HG02973 (cell line): ENCODE data around the gene GPN1.
A peak's percentile ranks its signal among the peaks of the same experiment; 100 is the strongest.
"Not testable (repeated sequence)": the region's sequence is repeated elsewhere in the genome, so short reads cannot be mapped to it uniquely, and the experiment has no call there.

Source experiments
- ATAC-seq: cut with Tn5 transposase; IDR thresholded peaks from one replicate; pipeline ENCODE4 v1.9.1; 2021; ENCODE audit warnings: moderate library complexity; ENCODE audit not compliant: unreplicated experiment

GPN1 gene

DNA sequence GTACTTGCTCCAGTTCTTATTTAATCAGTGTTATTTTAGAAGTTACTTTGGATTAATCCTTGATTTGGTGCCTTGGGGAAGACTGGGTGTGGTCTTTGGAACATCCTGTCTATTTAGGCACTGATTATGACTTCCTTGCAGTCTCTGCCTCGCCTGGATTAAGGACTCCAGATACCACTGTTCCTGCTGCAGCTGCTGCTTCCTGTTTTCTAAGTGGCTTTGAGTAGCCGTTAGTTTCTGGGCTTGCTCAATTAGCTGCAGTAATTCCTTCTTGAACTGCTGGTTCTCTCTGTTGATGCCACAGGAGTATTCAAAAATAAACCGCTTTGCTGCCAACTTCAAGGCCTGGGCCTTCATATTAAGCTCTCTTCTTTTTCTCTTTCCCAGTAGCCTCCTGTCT, 1.9 kb upstream of the GPN1 start:
- not testable (repeated sequence) for ATAC-seq

DNA sequence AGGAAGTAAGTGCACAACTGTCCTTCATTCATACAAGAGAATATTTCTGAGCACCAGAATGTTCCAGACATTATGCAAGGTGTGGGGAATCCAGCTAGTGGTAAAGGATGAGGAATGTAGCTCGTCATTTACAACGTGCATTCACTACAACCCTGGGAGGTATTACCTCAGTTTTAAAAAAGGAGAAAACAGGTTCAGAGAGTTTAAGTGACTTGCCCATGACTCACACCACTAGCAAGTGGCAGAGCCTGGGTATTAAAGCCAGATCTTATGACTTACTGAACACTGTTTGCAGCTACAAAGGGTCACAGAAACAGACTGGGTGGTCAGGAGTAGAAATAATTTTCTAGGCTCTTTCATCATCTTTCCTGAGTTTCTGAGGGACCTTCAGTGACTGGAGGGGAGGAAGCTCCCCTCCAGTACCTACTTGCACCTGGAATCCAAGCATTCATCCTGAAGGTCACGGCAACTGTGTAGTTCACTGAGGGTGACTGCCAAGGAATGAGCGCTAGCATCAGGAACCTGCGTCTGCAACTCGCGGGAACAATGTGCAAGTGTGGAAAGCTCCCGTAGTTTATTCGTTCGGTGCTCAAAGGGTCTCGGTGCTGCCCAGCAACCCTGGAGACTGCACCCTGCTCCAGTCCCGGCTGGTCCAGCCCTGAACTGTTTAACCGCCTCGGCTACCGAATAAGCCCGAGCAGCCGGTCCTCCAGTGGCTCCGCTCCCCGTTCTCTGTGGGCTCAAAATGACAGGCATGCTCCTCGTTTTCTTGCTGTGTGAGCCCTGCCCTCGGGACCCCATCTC, 685 bp upstream of the GPN1 start:
- peak; percentile 6 for ATAC-seq

DNA sequence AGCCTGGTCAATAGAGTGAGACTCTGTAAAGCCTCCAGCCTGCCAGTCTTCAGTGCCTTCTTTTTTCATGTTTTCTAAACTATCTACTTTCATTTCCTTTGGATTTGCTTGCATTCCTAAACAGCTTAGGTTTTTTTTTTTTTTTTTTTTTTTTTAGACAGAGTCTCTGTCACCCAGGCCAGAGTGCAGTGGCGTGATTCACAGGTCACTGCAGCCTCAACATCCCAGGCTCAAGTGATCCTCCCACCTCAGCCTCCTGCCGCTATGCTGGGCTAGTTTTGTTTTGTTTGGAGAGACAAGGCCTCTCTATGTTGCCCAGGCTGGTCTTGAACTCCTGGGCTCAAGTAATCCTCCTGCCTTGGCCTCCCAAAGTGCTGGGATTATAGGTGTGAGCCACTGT, 1.4 kb downstream of the GPN1 start:
- ATAC-seq, result not testable (repeated sequence)

DNA sequence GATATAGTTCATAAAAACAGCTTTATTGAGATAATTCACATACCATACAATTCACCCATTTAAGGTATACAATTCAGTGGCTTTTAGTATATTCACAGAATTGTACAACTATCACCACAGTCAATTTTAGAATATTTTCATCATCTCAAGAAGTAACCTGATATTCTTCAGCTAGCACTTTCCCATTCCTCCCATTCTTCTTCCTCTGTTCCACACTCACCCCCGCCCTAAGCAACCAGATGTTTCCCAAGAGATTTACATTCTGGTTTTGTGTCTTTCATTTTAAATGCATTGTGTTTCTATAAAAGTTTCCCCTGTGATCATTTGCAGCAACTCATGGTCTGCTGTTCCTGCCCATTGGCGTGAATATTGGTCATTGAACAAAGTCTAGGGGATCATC, 5.4 kb downstream of the GPN1 start:
- ATAC-seq, result no peak

DNA sequence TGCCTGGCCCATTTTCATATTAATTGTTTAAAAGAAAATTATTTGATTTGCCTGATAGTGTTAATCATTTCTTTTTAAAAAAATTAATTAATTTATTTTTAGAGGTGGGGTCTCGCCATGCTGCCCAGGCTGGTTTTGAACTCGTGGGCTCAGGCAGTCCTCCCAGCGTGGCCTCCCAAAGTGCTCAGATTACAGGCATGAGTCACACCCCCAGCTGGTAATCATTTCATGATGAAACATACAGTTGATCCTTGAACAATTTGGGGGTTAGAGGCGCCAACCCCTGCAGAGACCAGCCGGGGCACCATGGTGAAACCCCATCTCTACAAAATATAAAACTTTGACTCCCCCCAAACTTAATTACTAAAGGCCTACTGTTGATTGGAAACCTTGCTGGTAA, 7.9 kb downstream of the GPN1 start:
- no peak for ATAC-seq

GRCh38 chr2:27638037-27638637, 9.3 kb downstream of the GPN1 start:
- ATAC-seq, result no peak

DNA sequence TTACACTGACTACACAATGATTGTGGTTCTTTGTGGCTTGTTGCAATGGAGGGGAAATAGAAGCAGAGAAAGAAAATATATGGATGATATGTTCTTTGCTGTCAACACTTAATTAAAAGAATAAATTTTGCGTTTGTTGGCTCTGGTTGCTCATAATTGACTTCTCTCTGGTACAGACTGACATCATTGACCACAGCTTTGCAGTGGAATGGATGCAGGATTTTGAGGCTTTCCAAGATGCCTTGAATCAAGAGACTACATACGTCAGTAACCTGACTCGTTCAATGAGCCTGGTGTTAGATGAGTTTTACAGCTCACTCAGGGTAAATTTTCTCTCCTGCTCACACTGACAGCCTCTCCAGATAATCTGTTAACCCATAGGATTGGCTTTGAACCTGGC, 9.9 kb downstream of the GPN1 start:
- no peak for ATAC-seq

- ATAC-seq, result no peak
Measured at GRCh38 chr2:27640722-27641245, 11.9 kb downstream of the GPN1 start.

- ATAC-seq, result no peak
Measured at GRCh38 chr2:27645197-27645596, 16.3 kb downstream of the GPN1 start.

DNA sequence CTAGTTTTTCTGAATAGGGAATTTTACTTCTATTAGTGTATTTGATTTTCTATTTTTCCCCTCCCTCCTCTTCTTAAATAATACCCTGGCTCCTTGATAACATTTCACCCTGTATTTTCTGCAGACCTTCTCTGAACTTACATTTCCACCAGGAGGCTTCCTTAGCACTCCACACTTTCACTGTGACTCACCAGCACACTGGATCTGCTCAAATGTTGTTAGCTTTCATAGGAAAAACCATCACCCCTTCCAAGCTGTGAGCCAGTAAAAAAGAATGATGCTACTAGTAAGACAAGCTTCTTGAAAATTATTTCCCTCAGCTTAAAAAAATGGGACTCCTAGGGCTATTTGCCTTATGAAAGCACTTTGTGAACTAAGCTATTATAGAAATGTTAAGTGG, 18.4 kb downstream of the GPN1 start:
- no peak for ATAC-seq

GRCh38 chr2:27647737-27648136, 18.9 kb downstream of the GPN1 start:
- no peak for ATAC-seq

GRCh38 chr2:27651056-27651455, 22.2 kb downstream of the GPN1 start:
- ATAC-seq, result no peak

- no peak for ATAC-seq
Measured at GRCh38 chr2:27652341-27652740, 23.5 kb downstream of the GPN1 start.

DNA sequence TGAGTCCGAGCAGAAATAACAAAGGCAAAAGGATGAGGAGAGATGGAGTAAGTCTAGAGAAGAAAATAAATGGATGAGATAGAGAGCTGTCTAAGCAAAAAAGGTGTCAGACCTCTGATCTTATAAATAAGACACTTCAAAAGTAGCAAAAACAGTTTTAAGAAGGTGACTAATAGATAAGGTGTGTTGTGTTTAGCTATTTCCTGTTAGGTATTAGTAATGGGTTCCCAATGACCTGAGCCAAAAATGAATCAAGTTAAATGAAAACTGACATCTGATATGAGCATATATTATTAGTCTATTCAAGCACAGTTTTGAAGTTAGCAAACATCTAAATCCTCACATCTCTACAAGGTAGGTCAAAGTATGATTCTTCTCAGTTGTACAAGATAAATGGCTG, 23.9 kb downstream of the GPN1 start:
- ATAC-seq, result no peak

GRCh38 chr2:27653397-27653796, 24.5 kb downstream of the GPN1 start:
- no peak for ATAC-seq

DNA sequence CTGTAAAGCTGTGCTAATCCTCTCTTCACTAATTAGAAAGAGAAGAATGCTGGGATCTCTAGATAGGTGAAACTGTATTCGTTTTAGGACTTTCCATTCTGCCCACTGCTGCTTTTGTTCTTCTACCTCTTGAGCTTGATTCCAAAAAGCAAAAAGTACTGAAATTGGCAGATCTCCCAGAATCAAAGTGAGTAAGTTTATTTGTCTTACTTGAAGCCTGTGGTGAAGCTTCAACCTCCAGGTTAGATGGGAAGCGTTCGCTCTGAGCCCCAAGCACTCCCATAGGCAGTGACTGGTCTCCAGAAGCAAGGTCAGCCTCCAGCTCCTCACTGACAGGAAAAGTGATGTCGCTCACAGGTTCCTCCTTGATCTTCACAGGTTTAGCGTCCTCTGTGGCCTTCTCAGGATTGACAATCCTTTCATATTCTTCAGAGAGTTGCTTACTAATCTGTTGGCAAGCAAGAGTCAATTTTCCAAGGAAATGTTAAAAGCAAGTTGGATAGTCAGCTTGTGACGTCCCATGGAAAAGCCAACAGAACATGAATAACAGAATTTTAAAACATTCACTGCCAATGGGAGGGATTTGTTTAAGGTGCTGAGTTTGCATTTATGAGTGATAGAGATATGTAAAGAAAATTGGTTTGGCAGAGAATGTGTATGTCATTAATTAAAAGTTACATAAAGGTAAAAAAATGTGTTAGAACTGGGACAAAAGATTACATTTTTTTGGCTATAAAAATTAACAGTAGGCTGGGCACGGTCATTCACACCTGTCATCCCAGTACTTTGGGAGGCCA, 26.5 kb downstream of the GPN1 start:
- ATAC-seq, result no peak

DNA sequence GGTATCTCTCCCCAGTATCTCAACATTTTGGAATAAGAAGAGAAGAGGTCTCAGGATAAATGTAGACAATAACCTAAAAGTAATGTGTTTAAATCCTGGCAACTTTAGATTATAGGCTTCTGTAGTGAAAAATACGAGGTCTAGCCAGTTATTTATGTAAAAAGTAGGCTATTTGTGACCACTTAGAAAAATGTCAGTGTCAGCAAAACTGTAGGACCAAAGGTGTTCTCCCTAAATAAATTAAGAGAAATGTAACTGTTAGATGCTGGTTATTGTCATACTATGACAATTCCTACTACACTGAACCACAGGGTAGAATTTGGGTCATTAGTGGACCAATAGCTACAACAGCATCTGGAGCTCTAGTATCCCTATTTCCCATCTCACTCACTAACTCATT, 32.5 kb downstream of the GPN1 start:
- no peak for ATAC-seq

DNA sequence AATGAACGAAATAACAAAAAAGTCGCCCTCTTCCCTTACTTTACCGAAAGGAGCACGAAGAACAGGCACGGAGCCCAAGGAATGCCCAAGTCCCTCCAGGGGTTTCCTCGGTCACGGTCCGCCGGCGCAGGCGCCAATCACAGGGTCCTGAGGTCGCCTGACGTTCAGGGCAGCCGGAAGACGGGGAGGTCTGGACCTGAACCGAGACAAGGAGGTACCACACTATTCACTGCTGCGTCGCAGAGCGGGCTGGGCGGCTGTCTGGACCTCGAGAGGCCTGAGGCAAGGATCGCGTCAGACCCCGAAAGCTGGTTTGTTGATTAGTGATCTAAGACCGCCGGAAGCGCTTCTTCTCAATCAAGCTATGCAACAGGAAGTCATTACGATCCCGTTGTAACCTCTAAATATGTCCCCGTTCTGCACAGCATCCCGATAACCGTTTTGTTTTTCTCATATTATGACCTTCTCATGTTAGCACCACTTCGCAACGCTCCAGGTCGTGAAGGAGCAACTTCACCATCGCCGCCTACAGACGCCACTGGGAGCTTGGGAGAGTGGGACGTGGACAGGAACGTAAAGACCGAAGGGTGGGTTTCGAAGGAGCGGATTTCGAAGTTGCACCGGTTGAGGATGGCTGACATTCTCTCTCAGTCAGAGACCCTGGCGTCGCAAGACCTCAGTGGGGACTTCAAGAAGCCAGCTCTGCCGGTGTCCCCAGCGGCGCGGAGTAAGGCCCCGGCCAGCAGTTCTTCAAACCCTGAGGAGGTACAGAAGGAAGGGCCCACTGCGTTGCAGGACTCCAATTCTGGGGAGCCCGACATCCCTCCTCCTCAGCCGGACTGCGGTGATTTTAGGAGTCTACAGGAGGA, 34.7 kb downstream of the GPN1 start, which contains the start of the genes SLC4A1AP and SUPT7L:
Gene SLC4A1AP, plus strand, starts transcription at position 605 of the 869 bp plus-strand sequence. Its CDS starts 26 bp downstream, at position 631.
Gene SUPT7L, minus strand, starts transcription at position 330 of the 869 bp plus-strand sequence. CDS start 1,422 bp downstream, outside the sequence.
- peak; percentile 63 for ATAC-seq

DNA sequence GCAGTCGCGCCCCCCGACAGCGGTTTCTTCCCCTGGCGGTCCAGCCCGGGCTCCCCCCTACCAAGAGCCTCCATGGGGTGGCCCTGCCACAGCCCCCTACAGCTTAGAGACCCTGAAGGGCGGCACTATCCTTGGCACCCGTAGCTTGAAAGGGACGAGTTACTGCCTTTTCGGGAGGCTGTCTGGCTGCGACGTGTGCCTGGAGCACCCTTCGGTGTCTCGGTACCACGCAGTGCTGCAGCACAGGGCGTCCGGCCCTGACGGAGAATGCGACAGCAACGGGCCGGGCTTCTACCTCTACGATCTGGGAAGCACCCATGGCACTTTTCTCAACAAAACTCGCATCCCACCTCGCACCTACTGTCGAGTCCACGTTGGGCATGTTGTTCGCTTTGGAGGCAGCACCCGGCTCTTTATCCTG, 35.3 kb downstream of the GPN1 start:
- ATAC-seq, result no peak

GRCh38 chr2:27664622-27665363, 35.9 kb downstream of the GPN1 start:
- no peak for ATAC-seq
